Thyroid gland (tissue), 4 donors: ENCODE measurements around the gene NAA80.

ENCODE experiments used
- CTCF ChIP-seq, 6 experiments: fragments of 200-600 bp in 3 of 6; fragments of 450-650 bp in 3 of 6; sonication (generic) in 3 of 6; IDR thresholded peaks; one replicate each; pipeline ENCODE4 v1.5.1; 2016 to 2019; ENCODE audit warnings: antibody characterized with exemption in 6 of 6, mild to moderate bottlenecking in 2 of 6, inconsistent platforms in 1 of 6, moderate library complexity in 1 of 6
- POLR2A ChIP-seq, 2 donors: fragments of 450-650 bp; IDR thresholded peaks; one replicate each; pipeline ENCODE4 v1.6.1; 2017; ENCODE audit warnings: antibody characterized with exemption in 2 of 2, mild to moderate bottlenecking in 2 of 2, moderate library complexity in 1 of 2

DNA sequence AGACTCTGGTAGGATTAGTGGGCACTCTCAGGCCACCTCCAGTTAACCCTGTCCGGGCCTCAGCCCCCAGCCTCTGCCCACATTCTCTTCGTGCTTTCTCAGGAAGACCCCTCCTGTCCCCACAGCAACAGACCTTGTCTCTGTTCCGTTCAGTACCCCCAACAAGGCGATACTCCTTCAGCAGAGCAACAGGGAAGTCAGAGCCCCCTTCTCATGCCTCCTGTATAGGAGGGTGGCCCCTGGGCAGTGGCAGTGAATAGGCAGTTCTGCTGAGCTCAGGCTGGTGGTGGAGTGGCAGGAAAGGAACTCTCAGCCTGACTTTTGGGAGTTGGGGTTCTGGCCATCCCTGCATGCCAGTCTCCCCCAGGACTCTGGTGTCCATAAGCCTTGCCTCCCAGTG lies 29.7 kb downstream of the NAA80 start:
- no peak for TF ChIP-seq CTCF (IDR thresholded peaks at IDR 0.05)
- no peak for TF ChIP-seq POLR2A (IDR thresholded peaks at IDR 0.05)
